GM10248 (cell line): ENCODE results near the gene STXBP4.

Experiments
- CTCF ChIA-PET: fragments of 300-600 bp; sonication (Branson Sonifier 250); formaldehyde crosslinking; extraction: SDS; loops from one replicate; lab custom pipeline; 2021; ENCODE audit warnings: antibody characterized with exemption; lab: Yijun Ruan, JAX
- POLR2A ChIA-PET: fragments of 350-650 bp; sonication (Branson Sonifier 250); formaldehyde crosslinking; extraction: SDS; loops from one replicate; lab custom pipeline; 2020; ENCODE audit warnings: antibody characterized with exemption; lab: Yijun Ruan, JAX
- DNase-seq: peaks from one replicate; pipeline ENCODE4 v3.0.0; 2012; ENCODE audit errors: extremely low spot score
- CTCF ChIP-seq: IDR thresholded peaks from 2 replicates; pipeline ENCODE4 v1.5.1; 2012; ENCODE audit warnings: mild to moderate bottlenecking, low read depth; ENCODE audit errors: extremely low read depth, missing control alignments, control extremely low read depth

STXBP4 gene

DNA sequence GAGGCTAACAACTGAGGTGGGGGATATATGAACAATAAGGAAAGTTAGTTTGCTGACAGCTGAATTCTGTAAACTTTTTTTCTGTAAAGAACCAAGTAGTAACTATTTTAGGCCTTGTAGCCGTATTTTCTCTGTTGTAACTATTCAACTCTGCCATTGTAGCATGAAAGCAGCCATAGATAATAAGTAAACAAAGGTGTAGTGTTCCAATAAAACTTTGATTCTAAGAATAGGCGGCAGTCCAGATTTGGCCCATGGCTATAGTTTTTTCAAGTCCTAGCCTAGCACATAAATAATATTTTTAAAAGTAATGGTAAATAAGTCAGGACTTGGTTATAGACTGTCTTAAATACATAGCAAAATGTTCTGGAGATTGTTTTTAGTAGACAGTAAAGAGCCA, 142.0 kb downstream of the STXBP4 start:
- DNase-seq: no peak
- POLR2A ChIA-PET: no interaction called here
- TF ChIP-seq CTCF: no peak
- CTCF ChIA-PET: interaction anchor here (0.8 to 1.8 kb wide), 3 partner anchors 9 to 118 kb away, joined by 3 to 4 read pairs (median 3); no protein-coding TSS in a partner anchor

DNA sequence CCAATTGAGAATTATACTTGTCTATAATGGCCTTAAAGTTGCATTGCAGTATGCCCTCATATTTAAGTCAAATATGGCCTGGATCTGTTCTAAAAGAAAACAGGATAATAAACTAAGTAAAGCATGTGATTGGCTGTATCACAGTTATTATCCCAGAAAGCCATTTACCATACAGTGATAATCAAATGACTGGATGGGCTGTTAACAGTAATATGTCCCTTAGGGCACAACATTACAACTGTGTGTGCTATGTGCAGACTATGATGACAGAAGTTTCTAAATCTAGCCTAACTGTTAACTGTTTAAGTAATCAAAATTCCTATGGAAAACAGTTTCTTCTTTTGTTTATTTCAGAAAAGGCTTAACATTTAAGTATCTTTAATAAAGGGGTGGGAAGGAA, 145.7 kb downstream of the STXBP4 start:
- TF ChIP-seq CTCF: no peak
- no peak for DNase-seq
- ChIA-PET POLR2A (no interaction called here), CTCF (interaction anchor here (1.1 to 1.9 kb wide), 3 partner anchors 8 to 39 kb away, joined by 3 to 5 read pairs (median 4); no protein-coding TSS in a partner anchor)

GRCh38 chr17:55116440-55116914, 147.9 kb downstream of the STXBP4 start:
- no peak for DNase-seq
- TF ChIP-seq CTCF: no peak
- CTCF ChIA-PET: interaction anchor here (1.4 kb wide), 1 partner anchor 11 kb away, joined by 4 read pairs; no protein-coding TSS in a partner anchor
- POLR2A ChIA-PET: no interaction called here

GRCh38 chr17:55117164-55117563, 148.6 kb downstream of the STXBP4 start:
- TF ChIP-seq CTCF: no peak
- ChIA-PET CTCF (interaction anchor here (1.4 kb wide), 1 partner anchor 10 kb away, joined by 4 read pairs; no protein-coding TSS in a partner anchor), POLR2A (no interaction called here)
- DNase-seq: no peak

GRCh38 chr17:55120651-55121050, 152.1 kb downstream of the STXBP4 start:
- no peak for DNase-seq
- ChIA-PET CTCF (no interaction called here), POLR2A (no interaction called here)
- TF ChIP-seq CTCF: no peak

DNA sequence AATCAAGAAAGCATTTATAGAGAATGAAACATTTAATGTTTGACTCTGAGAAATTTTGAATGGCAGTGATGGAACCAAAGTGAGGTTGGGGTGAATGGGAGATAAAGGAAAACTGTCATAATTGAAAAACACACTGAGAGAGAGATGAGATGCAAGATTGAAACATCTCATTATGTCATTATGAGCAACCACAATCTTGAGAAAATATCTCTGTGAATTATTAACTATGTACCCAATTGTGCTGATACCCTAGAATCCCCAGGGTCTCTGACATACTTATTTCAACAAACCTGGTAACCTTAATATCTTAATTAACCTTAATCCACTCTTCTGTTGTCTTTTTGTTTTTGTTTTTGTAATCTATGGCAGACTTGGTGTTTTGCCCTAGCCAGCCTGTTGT, 152.7 kb downstream of the STXBP4 start:
- DNase-seq: no peak
- ChIA-PET POLR2A (no interaction called here), CTCF (no interaction called here)
- no peak for TF ChIP-seq CTCF
